Astrocyte of the cerebellum (primary cell): ENCODE data around the gene POLR2M.

Experiments
- DNase-seq: peaks from one replicate; pipeline ENCODE4 v3.0.0-alpha.2; 2011; ENCODE audit warnings: low read depth
- H3K4me3 ChIP-seq: 2 replicates; pipeline ENCODE4 v1.5.1; 2011; ENCODE audit warnings: mild to moderate bottlenecking, low read depth, low read length, moderate library complexity
- in situ Hi-C: cut with HindIII; loops from 2 replicates; pipeline ENCODE4 v1.10.0; 2017; ENCODE audit warnings: low sequenced_read_pairs
- TF ChIP-seq, protein P1 (sequence below): IDR thresholded peaks from 2 replicates; pipeline ENCODE4 v1.5.1; 2012; ENCODE audit warnings: low read length, low read depth, moderate library complexity, mild to moderate bottlenecking; ENCODE audit errors: missing control alignments

Gene POLR2M

DNA sequence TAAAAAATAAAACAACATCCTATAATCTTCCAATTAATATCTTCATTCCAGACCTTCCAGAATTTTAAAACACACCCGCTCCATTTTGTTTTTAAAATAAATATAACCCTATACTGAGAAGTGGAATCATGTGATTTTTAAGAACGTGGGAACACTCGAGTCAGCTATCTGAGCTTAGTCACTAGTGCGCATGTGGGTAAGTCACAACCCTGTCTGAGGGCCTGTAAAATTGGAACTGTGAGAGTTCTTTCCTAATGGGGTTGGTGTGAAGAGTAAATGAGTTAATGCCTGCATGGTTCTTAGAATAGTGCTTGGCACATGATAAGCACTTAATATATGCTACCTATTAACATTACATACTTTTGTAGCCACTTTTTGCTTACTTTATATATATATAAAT, 19.9 kb upstream of the POLR2M start:
- DNase-seq, result no peak
- in situ Hi-C loops, result no loop called here
- TF ChIP-seq, protein P1, sequence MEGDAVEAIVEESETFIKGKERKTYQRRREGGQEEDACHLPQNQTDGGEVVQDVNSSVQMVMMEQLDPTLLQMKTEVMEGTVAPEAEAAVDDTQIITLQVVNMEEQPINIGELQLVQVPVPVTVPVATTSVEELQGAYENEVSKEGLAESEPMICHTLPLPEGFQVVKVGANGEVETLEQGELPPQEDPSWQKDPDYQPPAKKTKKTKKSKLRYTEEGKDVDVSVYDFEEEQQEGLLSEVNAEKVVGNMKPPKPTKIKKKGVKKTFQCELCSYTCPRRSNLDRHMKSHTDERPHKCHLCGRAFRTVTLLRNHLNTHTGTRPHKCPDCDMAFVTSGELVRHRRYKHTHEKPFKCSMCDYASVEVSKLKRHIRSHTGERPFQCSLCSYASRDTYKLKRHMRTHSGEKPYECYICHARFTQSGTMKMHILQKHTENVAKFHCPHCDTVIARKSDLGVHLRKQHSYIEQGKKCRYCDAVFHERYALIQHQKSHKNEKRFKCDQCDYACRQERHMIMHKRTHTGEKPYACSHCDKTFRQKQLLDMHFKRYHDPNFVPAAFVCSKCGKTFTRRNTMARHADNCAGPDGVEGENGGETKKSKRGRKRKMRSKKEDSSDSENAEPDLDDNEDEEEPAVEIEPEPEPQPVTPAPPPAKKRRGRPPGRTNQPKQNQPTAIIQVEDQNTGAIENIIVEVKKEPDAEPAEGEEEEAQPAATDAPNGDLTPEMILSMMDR, result no peak
- no peak overlapping the region for H3K4me3 ChIP-seq

DNA sequence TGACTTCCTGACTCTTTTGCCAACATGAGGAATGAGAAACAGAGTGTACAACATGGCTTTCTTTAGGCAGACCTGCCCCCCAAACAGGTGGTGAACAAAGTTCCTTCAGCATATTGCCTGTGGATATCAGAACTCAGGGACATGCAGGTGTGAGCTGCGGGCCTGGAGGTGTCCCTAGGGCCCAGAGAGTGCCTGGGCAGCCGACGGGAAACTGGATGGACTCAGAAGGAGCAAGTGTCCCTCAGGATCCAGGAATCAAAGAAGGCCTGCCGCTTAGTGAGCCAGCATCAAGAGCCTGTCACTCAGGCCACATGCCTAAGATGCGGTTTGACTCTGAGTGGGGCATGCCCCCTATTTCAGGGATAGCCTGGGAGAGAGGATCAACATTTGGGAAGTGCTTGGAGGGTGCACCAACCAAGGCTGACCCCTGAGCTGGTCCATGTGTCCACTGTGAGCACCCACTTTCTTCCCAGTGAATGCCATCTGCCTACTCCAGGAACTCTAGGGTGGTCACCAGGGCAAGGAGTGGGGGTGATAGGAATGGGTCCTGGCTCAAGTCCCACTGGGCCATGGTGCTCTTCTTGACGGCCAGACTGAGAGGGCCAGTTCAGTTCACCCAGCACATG, 16.1 kb upstream of the POLR2M start:
- TF ChIP-seq, protein P1, result no peak
- no peak for DNase-seq
- H3K4me3 ChIP-seq, result no peak overlapping the region
- in situ Hi-C loops, result no loop called here

DNA sequence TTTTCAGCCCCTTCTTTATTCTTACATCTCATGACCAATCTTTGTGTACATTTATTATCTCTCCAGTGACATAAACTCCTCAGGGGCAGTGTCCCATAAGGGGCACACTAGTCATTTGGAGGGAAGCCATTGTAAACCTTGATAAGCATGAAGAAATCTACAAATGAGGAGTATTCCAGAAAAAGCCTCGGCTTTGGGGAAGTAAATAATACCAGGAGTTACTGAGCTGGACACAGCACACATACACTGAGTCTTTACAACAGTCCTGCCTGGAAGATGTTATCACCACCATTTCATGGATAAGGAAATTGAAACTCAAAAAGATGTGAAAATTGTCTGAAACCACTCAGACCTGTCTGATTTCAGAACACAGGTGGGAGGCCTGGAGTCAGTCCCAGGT, 15.4 kb upstream of the POLR2M start:
- H3K4me3 ChIP-seq, result no peak overlapping the region
- TF ChIP-seq, protein P1, result no peak
- DNase-seq, result no peak
- in situ Hi-C loops, result no loop called here

DNA sequence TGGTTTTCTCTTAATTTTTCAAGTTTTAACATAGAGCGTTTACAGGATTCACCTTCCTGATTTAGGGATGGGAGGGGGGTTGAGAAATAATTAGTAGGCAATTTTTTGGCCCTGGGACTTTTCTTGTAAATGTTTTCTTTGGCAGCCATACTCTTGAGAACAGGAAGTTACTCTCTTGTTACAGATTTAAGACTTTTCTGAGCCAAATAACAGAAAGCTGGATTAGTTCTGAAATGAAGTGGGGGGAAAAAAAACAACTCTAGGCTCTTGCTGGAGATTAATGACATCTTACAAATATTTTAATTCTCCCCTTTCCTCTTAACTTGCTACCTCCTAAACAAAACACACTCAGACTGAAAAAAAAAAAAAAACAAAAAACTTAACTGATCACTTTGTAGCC, 13.8 kb upstream of the POLR2M start:
- DNase-seq, result no peak
- in situ Hi-C loops, result no loop called here
- TF ChIP-seq, protein P1, result no peak
- H3K4me3 ChIP-seq, result no peak overlapping the region

DNA sequence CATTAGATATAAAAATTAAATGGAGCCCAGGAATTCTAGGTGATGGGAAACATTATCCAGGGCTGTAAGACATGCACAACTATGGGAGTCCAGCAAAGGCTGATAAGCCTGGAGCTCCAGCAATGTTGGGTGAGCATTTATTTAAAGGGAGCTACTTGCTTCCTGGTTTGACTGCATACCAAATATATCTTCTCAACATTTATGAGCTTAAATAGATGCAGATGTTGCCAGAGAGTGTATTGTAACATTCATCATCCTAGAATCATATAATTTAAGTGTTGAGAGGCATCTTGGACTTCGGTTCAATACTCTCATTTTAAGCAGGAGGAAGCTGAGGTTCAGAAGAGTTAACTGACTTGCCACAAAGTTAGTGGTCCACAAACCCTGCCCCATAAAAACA, 12.2 kb upstream of the POLR2M start:
- H3K4me3 ChIP-seq, result no peak overlapping the region
- no peak for DNase-seq
- in situ Hi-C loops, result no loop called here
- TF ChIP-seq, protein P1, result no peak

DNA sequence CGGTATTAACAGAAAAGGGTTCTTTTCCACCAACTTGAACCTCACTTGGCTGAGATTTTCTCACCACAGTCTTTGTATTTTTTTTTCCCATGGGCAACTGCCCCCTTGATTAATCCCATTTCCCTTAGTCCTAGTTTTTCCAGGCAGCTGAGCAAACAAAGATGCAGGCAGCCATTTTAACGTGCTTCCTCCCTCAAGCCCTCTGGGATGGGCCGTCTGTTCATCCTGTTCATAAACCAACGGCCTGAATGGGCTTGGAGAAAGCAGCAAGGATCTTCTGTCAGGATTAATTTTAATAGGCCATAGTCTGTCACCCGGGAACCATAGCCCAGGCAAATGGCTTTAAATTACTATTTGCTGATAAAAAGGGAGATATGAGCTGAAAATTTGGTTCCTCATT, 10.4 kb upstream of the POLR2M start:
- in situ Hi-C loops, result no loop called here
- no peak overlapping the region for H3K4me3 ChIP-seq
- DNase-seq, result no peak
- TF ChIP-seq, protein P1, result no peak
